H1 (cell line): ENCODE results near the gene CKLF. TPM values are rescaled to one million over a fixed set of nuclear protein-coding genes. Genes with fewer than 3 reads are reported as not detected.

Experiments used
- CTCF ChIA-PET: fragments of 300-600 bp; sonication (Branson Sonifier 250); formaldehyde crosslinking; loops from one replicate; lab custom pipeline; 2021; ENCODE audit not compliant: partially characterized antibody; lab: Charles Lee
- POLR2A ChIA-PET: fragments of 300-600 bp; sonication (Branson Sonifier 250); formaldehyde crosslinking; loops from one replicate; lab custom pipeline; 2021; ENCODE audit warnings: inconsistent platforms; ENCODE audit not compliant: partially characterized antibody; lab: Charles Lee
- DNase-seq, 2 experiments: peaks; one replicate each; pipeline versions ENCODE4 v3.0.0 to v3.0.0-alpha.2; 2010 to 2022; ENCODE audit warnings: low spot score in 2 of 2, low read depth in 1 of 2, mixed read lengths in 1 of 2
- FAIRE-seq: peaks from 2 replicates; lab custom pipeline; 2011; peaks lifted over from hg19 to GRCh38; lab: Jason Lieb, UNC
- H2AFZ ChIP-seq: 2 replicates; pipeline ENCODE4 v1.8.1; 2012; ENCODE audit warnings: low read length, inconsistent platforms
- H2AK5ac ChIP-seq: 2 replicates; pipeline ENCODE4 v1.6.1; 2013; ENCODE audit warnings: low read depth, low read length
- H2BK120ac ChIP-seq: replicated peaks from 2 replicates; pipeline ENCODE3; 2013; ENCODE audit warnings: low read depth, low read length, inconsistent platforms
- H2BK12ac ChIP-seq: 2 replicates; pipeline ENCODE4 v1.6.1; 2013; ENCODE audit warnings: low read depth, low read length
- H2BK15ac ChIP-seq: 2 replicates; pipeline ENCODE4 v1.6.1; 2013; ENCODE audit warnings: low read length
- H2BK20ac ChIP-seq: 2 replicates; pipeline ENCODE4 v1.6.1; 2013; ENCODE audit warnings: low read length
- H2BK5ac ChIP-seq: 2 replicates; pipeline ENCODE4 v1.6.1; 2013; ENCODE audit warnings: low read depth, low read length
- H3K14ac ChIP-seq: 2 replicates; pipeline ENCODE4 v1.6.1; 2013; ENCODE audit warnings: inconsistent platforms; ENCODE audit not compliant: insufficient read length
- H3K18ac ChIP-seq: 2 replicates; pipeline ENCODE4 v1.6.1; 2013; ENCODE audit warnings: low read length; ENCODE audit errors: extremely low read depth
- H3K23ac ChIP-seq: 2 replicates; pipeline ENCODE4 v1.6.1; 2013; ENCODE audit warnings: inconsistent platforms; ENCODE audit not compliant: insufficient read length
- H3K23me2 ChIP-seq: 2 replicates; pipeline ENCODE4 v1.6.1; 2013; ENCODE audit warnings: low read depth, low read length
- H3K27ac ChIP-seq: 2 replicates; pipeline ENCODE4 v1.6.1; 2011; ENCODE audit warnings: low read depth, low read length, inconsistent platforms
- H3K27me3 ChIP-seq, 4 experiments: replicated peaks in 1 of 4; 1 replicate in 1 of 4; 2 replicates in 3 of 4; pipeline versions ENCODE4 v1.6.1 to v1.8.1; 2011 to 2013; ENCODE audit warnings: low read length in 3 of 4, mild to moderate bottlenecking in 3 of 4, inconsistent platforms in 2 of 4, mixed read lengths in 2 of 4, moderate library complexity in 1 of 4; ENCODE audit not compliant: control insufficient read depth in 3 of 4, insufficient read depth in 3 of 4; ENCODE audit errors: extremely low read depth in 1 of 4
- H3K36me3 ChIP-seq, 4 experiments: 2 replicates each; pipeline versions ENCODE4 v1.6.1 to v1.8.1; 2011 to 2013; ENCODE audit warnings: mild to moderate bottlenecking in 4 of 4, low read length in 3 of 4, moderate library complexity in 2 of 4, control low read depth in 1 of 4, inconsistent platforms in 1 of 4; ENCODE audit not compliant: insufficient read depth in 4 of 4, control insufficient read depth in 2 of 4
- H3K4ac ChIP-seq: replicated peaks from 2 replicates; pipeline ENCODE3; 2013; ENCODE audit warnings: low read length, low read depth, mixed read lengths, inconsistent platforms; ENCODE audit not compliant: insufficient read length
- H3K4me1 ChIP-seq, 4 experiments: replicated peaks in 1 of 4; 1 replicate in 1 of 4; 2 replicates in 3 of 4; pipeline versions ENCODE4 v1.6.1 to v1.8.1; 2011 to 2013; ENCODE audit warnings: low read length in 3 of 4, inconsistent platforms in 2 of 4, mixed read lengths in 1 of 4; ENCODE audit not compliant: insufficient read depth in 4 of 4, control insufficient read depth in 3 of 4
- H3K4me2 ChIP-seq, 2 experiments: 2 replicates each; pipeline versions ENCODE4 v1.6.1 to v1.8.1; 2011 to 2013; ENCODE audit warnings: low read depth in 2 of 2, low read length in 2 of 2, control low read depth in 1 of 2, inconsistent platforms in 1 of 2, mild to moderate bottlenecking in 1 of 2; ENCODE audit not compliant: insufficient read depth in 1 of 2
- H3K4me3 ChIP-seq, 4 experiments: fragments of 200-600, 300-600 bp in 1 of 4; sonication (generic), shearing (Covaris generic), sonication (Bioruptor Twin) in 1 of 4; 2 replicates each; pipeline versions ENCODE4 v1.5.1 to v1.8.1; 2011 to 2016; ENCODE audit warnings: low read length in 4 of 4, low read depth in 3 of 4, control low read depth in 2 of 4, inconsistent platforms in 2 of 4, mild to moderate bottlenecking in 2 of 4, mixed read lengths in 1 of 4, moderate library complexity in 1 of 4; ENCODE audit not compliant: insufficient read depth in 2 of 4; ENCODE audit errors: extremely low read depth in 1 of 4
- H3K56ac ChIP-seq: replicated peaks from 2 replicates; pipeline ENCODE3; 2013; ENCODE audit warnings: low read depth, mild to moderate bottlenecking, mixed read lengths, low read length, inconsistent platforms; ENCODE audit not compliant: insufficient read length
- H3K79me1 ChIP-seq: 2 replicates; pipeline ENCODE4 v1.6.1; 2013; ENCODE audit warnings: low read depth, low read length, control low read depth
- H3K79me2 ChIP-seq, 2 experiments: 2 replicates each; pipeline versions ENCODE4 v1.6.1 to v1.8.1; 2012 to 2013; ENCODE audit warnings: low read length in 2 of 2, mild to moderate bottlenecking in 2 of 2, inconsistent platforms in 1 of 2; ENCODE audit not compliant: insufficient read depth in 2 of 2, control insufficient read depth in 1 of 2
- H3K9ac ChIP-seq, 4 experiments: replicated peaks in 1 of 4; 1 replicate in 1 of 4; 2 replicates in 3 of 4; pipeline versions ENCODE4 v1.6.1 to v1.8.1; 2011 to 2013; ENCODE audit warnings: low read depth in 3 of 4, low read length in 3 of 4, control low read depth in 2 of 4, mild to moderate bottlenecking in 2 of 4, moderate library complexity in 2 of 4, inconsistent platforms in 1 of 4; ENCODE audit errors: extremely low read depth in 1 of 4
- H3K9me3 ChIP-seq, 2 experiments: 2 replicates each; pipeline versions ENCODE4 v1.6.1 to v1.8.1; 2012 to 2013; ENCODE audit warnings: mild to moderate bottlenecking in 2 of 2, moderate library complexity in 2 of 2, control low read depth in 1 of 2, inconsistent platforms in 1 of 2, low read depth in 1 of 2, low read length in 1 of 2, mixed read lengths in 1 of 2; ENCODE audit not compliant: insufficient read depth in 2 of 2
- H4K20me1 ChIP-seq, 2 experiments: replicated peaks in 1 of 2; 2 replicates each; pipeline versions ENCODE3 to v1.8.1; 2011 to 2013; ENCODE audit warnings: inconsistent platforms in 2 of 2, low read length in 2 of 2, mild to moderate bottlenecking in 1 of 2; ENCODE audit not compliant: insufficient read depth in 2 of 2, control insufficient read depth in 1 of 2
- H4K5ac ChIP-seq: 2 replicates; pipeline ENCODE4 v1.6.1; 2013; ENCODE audit warnings: low read length, low read depth, mixed read lengths, inconsistent platforms; ENCODE audit not compliant: insufficient read length
- H4K8ac ChIP-seq: 2 replicates; pipeline ENCODE4 v1.8.0; 2013; ENCODE audit warnings: mild to moderate bottlenecking, moderate library complexity, low read length, inconsistent platforms; ENCODE audit not compliant: insufficient read depth; ENCODE audit errors: extremely low read depth
- H4K91ac ChIP-seq: replicated peaks from 2 replicates; pipeline ENCODE3; 2013; ENCODE audit warnings: low read length, mixed read lengths, inconsistent platforms; ENCODE audit not compliant: insufficient read length
- GABPA ChIP-seq: IDR thresholded peaks from 2 replicates; pipeline ENCODE4 v1.6.1; 2011; ENCODE audit warnings: mild to moderate bottlenecking, low read length, moderate library complexity, borderline replicate concordance; ENCODE audit not compliant: insufficient read depth
- JUND ChIP-seq: IDR thresholded peaks from 2 replicates; pipeline ENCODE4 v1.6.1; 2011; ENCODE audit warnings: mild to moderate bottlenecking, improper control_type of control experiment, low read length
- KDM4A ChIP-seq: IDR thresholded peaks from one replicate; pipeline ENCODE4 v1.7.1; 2012; ENCODE audit warnings: low read depth, mild to moderate bottlenecking, moderate library complexity, low read length, inconsistent platforms; ENCODE audit not compliant: severe bottlenecking
- POU5F1 ChIP-seq: IDR thresholded peaks from 2 replicates; pipeline ENCODE4 v1.6.1; 2011; ENCODE audit warnings: low read depth, mild to moderate bottlenecking, low read length, moderate library complexity
- RFX5 ChIP-seq: IDR thresholded peaks from 2 replicates; pipeline ENCODE4 v1.6.1; 2011; ENCODE audit warnings: low read depth, low read length, improper control_type of control experiment, borderline replicate concordance
- RNF2 ChIP-seq: fragments of 200-900, 300-1000 bp; sonication (generic); IDR thresholded peaks from 2 replicates; pipeline ENCODE4 v1.7.1; 2016; ENCODE audit warnings: borderline replicate concordance, low read depth, mild to moderate bottlenecking, antibody characterized with exemption, low read length; ENCODE audit not compliant: poor library complexity, severe bottlenecking; ENCODE audit errors: missing control alignments
- RXRA ChIP-seq: IDR thresholded peaks from 2 replicates; pipeline ENCODE4 v1.6.1; 2011; ENCODE audit warnings: low read depth, mild to moderate bottlenecking, low read length, moderate library complexity; ENCODE audit not compliant: insufficient read depth
- SIX5 ChIP-seq: IDR thresholded peaks from 2 replicates; pipeline ENCODE4 v1.6.1; 2011; ENCODE audit warnings: mild to moderate bottlenecking, low read depth, low read length
- SP1 ChIP-seq: IDR thresholded peaks from 2 replicates; pipeline ENCODE4 v1.6.1; 2011; ENCODE audit warnings: low read depth, low read length
- SP2 ChIP-seq: IDR thresholded peaks from 2 replicates; pipeline ENCODE4 v1.6.1; 2012; ENCODE audit warnings: mild to moderate bottlenecking, low read length, inconsistent platforms
- TEAD4 ChIP-seq: IDR thresholded peaks from 2 replicates; pipeline ENCODE4 v1.6.1; 2012; ENCODE audit warnings: low read depth, low read length, inconsistent platforms, mixed read lengths
- WGBS, 2 experiments: shearing (Covaris generic) in 1 of 2; methylation state at CpG; one replicate each; pipeline versions ENCODE4 v1.1.6 to v1.1.7; 2013 to 2015; ENCODE audit warnings: low lambda C conversion rate in 2 of 2, mixed read lengths in 2 of 2, inconsistent platforms in 1 of 2, low coverage in 1 of 2, missing lambda C conversion rate in 1 of 2; ENCODE audit not compliant: insufficient replicate concordance in 2 of 2, insufficient coverage in 1 of 2, insufficient read length in 1 of 2; ENCODE audit errors: extremely low coverage in 1 of 2, missing lambda C conversion rate in 1 of 2; 5-methylcytosine and 5-hydroxymethylcytosine counted together
- polyA plus RNA-seq, 7 experiments: library from polyadenylated mRNA; depleted of rRNA in 3 of 7; stranded (reverse) in 5 of 7; unstranded in 2 of 7; fragments of >200 nt in 5 of 7; fragments of 200-250 nt in 2 of 7; gene quantifications; 1 replicate in 5 of 7; 2 replicates in 1 of 7; 4 replicates in 1 of 7; pipeline versions ENCODE4 v1.2.1 to v1.2.3, GENCODE V29; 2011 to 2013; ENCODE audit warnings: missing spikeins in 2 of 7, mixed read lengths in 2 of 7
- total RNA-seq: library from RNA; stranded (reverse); fragmentation: NEBNext Ultra II Directional; extraction: Animal tissue kit (Norgen Biotek cat#: 25700); gene quantifications from 2 replicates; pipeline ENCODE4 v1.2.1, GENCODE V29; 2021

The CKLF gene
- total and polyA plus RNA-seq, 2 of the 8 experiments (the other 6 are each of a cell fraction or from before 2014, with no cell fraction given), result 21.1 to 63.5 TPM

DNA sequence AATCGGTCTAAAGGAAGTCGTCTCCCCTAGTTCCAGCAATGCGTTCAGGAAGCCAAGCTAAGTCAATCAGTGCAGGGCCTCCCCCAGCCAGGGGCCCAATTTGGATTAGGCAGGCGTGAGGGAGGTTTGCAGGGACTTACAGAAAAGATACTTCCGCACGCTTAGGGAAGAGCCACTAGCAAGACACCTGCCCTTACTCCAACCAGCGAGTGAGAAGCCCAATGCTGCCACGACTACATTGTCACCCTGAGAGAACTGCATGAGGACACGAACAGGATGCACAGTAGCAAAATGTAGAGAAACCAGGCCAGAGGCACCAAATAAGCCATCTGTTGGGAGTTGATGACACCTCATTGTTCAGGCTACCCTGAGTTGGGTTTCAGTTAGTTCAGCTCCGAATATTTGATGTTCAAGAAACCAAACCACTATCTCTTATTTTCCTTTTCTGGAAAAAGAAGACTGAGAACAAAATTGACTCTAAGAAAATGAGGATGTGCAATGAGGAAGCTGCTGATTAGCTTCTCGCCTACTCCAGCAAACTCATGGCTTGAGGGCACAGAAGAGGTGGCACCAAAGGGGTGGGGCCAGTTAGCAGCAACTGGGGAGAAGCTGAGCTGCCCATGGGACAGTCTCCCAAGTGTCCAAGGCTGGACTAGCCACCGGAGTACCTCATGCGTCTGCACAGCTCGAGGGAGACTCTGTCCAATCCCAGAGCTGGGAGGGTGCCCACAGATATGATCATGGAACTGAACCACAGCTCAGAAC lies 31.8 kb upstream of the CKLF start:
- no peaks in the 10 kb centered on the region for H3K27me3 ChIP-seq
- no peak overlapping the region for H3K4ac ChIP-seq
- no peak overlapping the region for H4K5ac ChIP-seq
- no peaks in the 10 kb centered on the region for H3K23me2 ChIP-seq
- no peak overlapping the region for H2BK20ac ChIP-seq
- H3K23ac ChIP-seq, result no peak overlapping the region
- H3K9ac ChIP-seq, result no peak overlapping the region
- H3K79me1 ChIP-seq, result no peaks in the 10 kb centered on the region
- no peak overlapping the region for H2AFZ ChIP-seq
- no peak overlapping the region for H4K8ac ChIP-seq
- no peak overlapping the region for H2AK5ac ChIP-seq
- FAIRE-seq (no peak), DNase-seq (no peak)
- no peak overlapping the region for H3K18ac ChIP-seq
- no peak overlapping the region for H3K56ac ChIP-seq
- H3K9me3 ChIP-seq, result no peaks in the 10 kb centered on the region
- H3K4me2 ChIP-seq, result no peak overlapping the region
- H3K14ac ChIP-seq, result no peak overlapping the region
- no peaks in the 10 kb centered on the region for H3K79me2 ChIP-seq
- no peak overlapping the region for H3K27ac ChIP-seq
- H3K4me3 ChIP-seq, result no peak overlapping the region
- H2BK120ac ChIP-seq, result no peak overlapping the region
- CTCF ChIA-PET, result interaction anchor here (0.6 to 3.0 kb wide), 11 partner anchors 9 to 175 kb away, joined by 3 to 19 read pairs (median 3); partner anchors contain the start of gene TK2
- TF ChIP-seq SP1, result no peak
- TF ChIP-seq RFX5, result no peak
- TF ChIP-seq TEAD4, result no peak
- no peak for TF ChIP-seq RXRA
- TF ChIP-seq SP2, result no peak
- no peak for TF ChIP-seq GABPA
- no peak for TF ChIP-seq SIX5
- no peak for TF ChIP-seq RNF2
- TF ChIP-seq KDM4A, result no peak
- no peak for TF ChIP-seq JUND
- TF ChIP-seq POU5F1, result no peak
- no peak overlapping the region for H2BK15ac ChIP-seq
- H2BK12ac ChIP-seq, result no peak overlapping the region
- H3K4me1 ChIP-seq, result peaks cover 0 to 8% (median 2%) of the 10 kb centered on the region in 4 experiments; a peak in 3 of 7 replicates
- H2BK5ac ChIP-seq, result no peak overlapping the region
- no peaks in the 10 kb centered on the region for H3K36me3 ChIP-seq
- H4K20me1 ChIP-seq, result no peaks in the 10 kb centered on the region
- 79% methylated on average over 14 of the region's 14 CpGs; no CpG with 5 or more reads in 1 of the 2 experiments for WGBS, 2 experiments
- POLR2A ChIA-PET, result interaction anchor here (1.9 to 2.3 kb wide), 3 partner anchors 9 to 32 kb away, joined by 4 to 8 read pairs (median 4); partner anchors contain the start of gene CKLF
- no peak overlapping the region for H4K91ac ChIP-seq
